GM12878 (cell line): Measurements from ENCODE around the gene PPP1R9B. TPM values are rescaled to one million over a fixed set of nuclear protein-coding genes. Genes with fewer than 3 reads are reported as not detected.

Experiments
- ATAC-seq: fragments of 200-7000 bp; cut with Tn5 transposase; 3 replicates; pipeline ENCODE4 v1.9.1; 2020; ENCODE audit warnings: mild to moderate bottlenecking, moderate library complexity
- BruUV-seq: library from RNA; stranded (reverse); fragments of 400-500 nt; replicated peaks from 2 replicates; lab custom pipeline; 2021; lab: Mats Ljungman, UMichigan
- CTCF ChIA-PET: fragments of 300-600 bp; sonication (Branson Sonifier 250); formaldehyde crosslinking; extraction: SDS; loops from one replicate; lab custom pipeline; 2021; ENCODE audit warnings: inconsistent platforms; lab: Yijun Ruan, JAX
- POLR2A ChIA-PET: fragments of 350-600 bp; formaldehyde crosslinking; extraction: SDS; loops from one replicate; lab custom pipeline; 2021; ENCODE audit warnings: inconsistent platforms; lab: Charles Lee
- RAD21 ChIA-PET: fragments of 300-600 bp; sonication (Branson Sonifier 250); formaldehyde crosslinking; loops from one replicate; lab custom pipeline; 2023; ENCODE audit warnings: antibody characterized with exemption; ENCODE audit not compliant: unreplicated experiment; lab: Charles Lee
- SMC1A ChIA-PET: fragments of 300-600 bp; sonication (Branson Sonifier 250); formaldehyde crosslinking; loops from one replicate; lab custom pipeline; 2023; ENCODE audit not compliant: unreplicated experiment, uncharacterized antibody; lab: Charles Lee
- DNase-seq: peaks from one replicate; pipeline ENCODE4 v3.0.0-alpha.2; 2011; ENCODE audit warnings: low read depth, low spot score
- FAIRE-seq: peaks from 3 replicates; lab custom pipeline; 2011; peaks lifted over from hg19 to GRCh38; lab: Jason Lieb, UNC
- H2AFZ ChIP-seq: 2 replicates; pipeline ENCODE4 v1.6.0; 2011; ENCODE audit warnings: low read depth, low read length, control low read depth; ENCODE audit not compliant: control insufficient read depth
- H3K27ac ChIP-seq: 2 replicates; pipeline ENCODE4 v1.5.1; 2011; ENCODE audit warnings: control low read depth; ENCODE audit not compliant: control insufficient read depth, insufficient read depth
- H3K27me3 ChIP-seq, 2 experiments: replicated peaks in 1 of 2; 2 replicates each; pipeline versions ENCODE4 v1.6.0 to v1.6.1; 2011; ENCODE audit warnings: low read length in 1 of 2; ENCODE audit not compliant: control insufficient read depth in 2 of 2, insufficient read depth in 2 of 2
- H3K36me3 ChIP-seq, 2 experiments: 2 replicates each; pipeline ENCODE4 v1.5.1; 2011; ENCODE audit warnings: low read length in 1 of 2; ENCODE audit not compliant: control insufficient read depth in 2 of 2, insufficient read depth in 2 of 2
- H3K4me1 ChIP-seq: 2 replicates; pipeline ENCODE4 v1.6.1; 2011; ENCODE audit warnings: mild to moderate bottlenecking, low read length, moderate library complexity, mixed read lengths; ENCODE audit not compliant: control insufficient read depth, insufficient read depth
- H3K4me2 ChIP-seq: 2 replicates; pipeline ENCODE4 v1.6.0; 2011; ENCODE audit warnings: control low read depth; ENCODE audit not compliant: control insufficient read depth, insufficient read depth
- H3K4me3 ChIP-seq: fragments of 200-600 bp; sonication (generic); 2 replicates; pipeline ENCODE4 v1.5.1; 2016
- H3K79me2 ChIP-seq: 2 replicates; pipeline ENCODE4 v1.6.0; 2011; ENCODE audit warnings: low read length; ENCODE audit not compliant: control insufficient read depth, insufficient read depth
- H3K9ac ChIP-seq: 2 replicates; pipeline ENCODE4 v1.8.0; 2011; ENCODE audit warnings: low read length, control low read depth, mixed read lengths; ENCODE audit not compliant: control insufficient read depth, insufficient read depth
- H3K9me3 ChIP-seq: replicated peaks from 3 replicates; pipeline ENCODE4 v1.5.1; 2011; ENCODE audit warnings: mild to moderate bottlenecking, low read length; ENCODE audit not compliant: control insufficient read depth, insufficient read depth
- H4K20me1 ChIP-seq: 2 replicates; pipeline ENCODE4 v1.6.0; 2011; ENCODE audit not compliant: control insufficient read depth, insufficient read depth
- ATF3 ChIP-seq: IDR thresholded peaks from 2 replicates; pipeline ENCODE4 v1.6.1; 2011; ENCODE audit warnings: low read depth, mild to moderate bottlenecking, low read length, moderate library complexity, borderline replicate concordance; ENCODE audit errors: extremely low read depth
- BRCA1 ChIP-seq: IDR thresholded peaks from 2 replicates; pipeline ENCODE4 v1.6.1; 2011; ENCODE audit warnings: low read depth, low read length, improper control_type of control experiment
- CBX5 ChIP-seq: sonication (generic); IDR thresholded peaks from 2 replicates; pipeline ENCODE4 v1.6.1; 2016; ENCODE audit warnings: low read depth, moderate library complexity, mild to moderate bottlenecking, inconsistent platforms
- CREB1 ChIP-seq: IDR thresholded peaks from 2 replicates; pipeline ENCODE4 v1.6.1; 2012; ENCODE audit warnings: low read depth, mild to moderate bottlenecking, inconsistent platforms
- EED ChIP-seq: sonication (generic); IDR thresholded peaks from 2 replicates; pipeline ENCODE4 v1.6.1; 2016; ENCODE audit warnings: antibody characterized with exemption, low read depth
- EGR1 ChIP-seq, 2 experiments: IDR thresholded peaks; 1 replicate in 1 of 2; 2 replicates in 1 of 2; pipeline ENCODE4 v1.6.1; 2011 to 2012; ENCODE audit warnings: low read depth in 2 of 2, low read length in 2 of 2, borderline replicate concordance in 1 of 2, mild to moderate bottlenecking in 1 of 2, moderate library complexity in 1 of 2
- EP300 ChIP-seq, 2 experiments: fragments of 150-350 bp in 1 of 2; IDR thresholded peaks; 2 replicates each; pipeline ENCODE4 v1.6.1; 2011 to 2012; ENCODE audit warnings: low read depth in 2 of 2, low read length in 2 of 2, borderline replicate concordance in 1 of 2, improper control_type of control experiment in 1 of 2, inconsistent platforms in 1 of 2; ENCODE audit not compliant: control insufficient read depth in 1 of 2
- ETV6 ChIP-seq, 2 experiments: fragments of 450-650 bp in 1 of 2; IDR thresholded peaks in 1 of 2; conservative IDR thresholded peaks in 1 of 2; 2 replicates each; pipeline ENCODE4 v1.6.1; 2014; ENCODE audit warnings: antibody characterized with exemption in 1 of 2, borderline replicate concordance in 1 of 2, low read depth in 1 of 2, mild to moderate bottlenecking in 1 of 2, moderate library complexity in 1 of 2
- JUNB ChIP-seq: IDR thresholded peaks from 2 replicates; pipeline ENCODE4 v1.6.1; 2016; ENCODE audit warnings: antibody characterized with exemption, mild to moderate bottlenecking
- MXI1 ChIP-seq: fragments of 150-350 bp; IDR thresholded peaks from 2 replicates; pipeline ENCODE4 v1.6.1; 2011; ENCODE audit warnings: low read depth, mild to moderate bottlenecking, inconsistent platforms, low read length, improper control_type of control experiment
- MYB ChIP-seq: fragments of 150-350 bp; IDR thresholded peaks from 2 replicates; pipeline ENCODE4 v1.6.1; 2014; ENCODE audit warnings: mild to moderate bottlenecking, low read depth, low read length, borderline replicate concordance
- NKRF ChIP-seq: fragments of 450-650 bp; conservative IDR thresholded peaks from 2 replicates; pipeline ENCODE4 v1.6.1; 2017; ENCODE audit warnings: mild to moderate bottlenecking, moderate library complexity
- NRF1 ChIP-seq: conservative IDR thresholded peaks from 2 replicates; pipeline ENCODE4 v1.6.1; 2011; ENCODE audit warnings: mild to moderate bottlenecking, low read depth, low read length, improper control_type of control experiment
- POLR2AphosphoS2 ChIP-seq: IDR thresholded peaks from 2 replicates; pipeline ENCODE4 v1.6.1; 2011; ENCODE audit warnings: low read depth, mild to moderate bottlenecking, low read length, improper control_type of control experiment, moderate library complexity
- RUNX3 ChIP-seq: IDR thresholded peaks from 2 replicates; pipeline ENCODE4 v1.6.1; 2012; ENCODE audit warnings: low read length, inconsistent platforms
- SMAD1 ChIP-seq: fragments of 450-650 bp; IDR thresholded peaks from 2 replicates; pipeline ENCODE4 v1.6.1; 2018; ENCODE audit warnings: mild to moderate bottlenecking, low read depth; ENCODE audit not compliant: partially characterized antibody
- ZNF384 ChIP-seq: IDR thresholded peaks from 2 replicates; pipeline ENCODE4 v1.6.1; 2012; ENCODE audit warnings: low read depth, mild to moderate bottlenecking, low read length, improper control_type of control experiment, borderline replicate concordance
- ZZZ3 ChIP-seq: IDR thresholded peaks from 2 replicates; pipeline ENCODE4 v1.6.1; 2011; ENCODE audit warnings: low read depth; ENCODE audit not compliant: control insufficient read depth, insufficient read length
- WGBS: methylation state at CpG from one replicate; pipeline ENCODE4 v1.1.6; 2016; ENCODE audit warnings: low lambda C conversion rate; ENCODE audit not compliant: insufficient replicate concordance, insufficient coverage; ENCODE audit errors: missing lambda C conversion rate; 5-methylcytosine and 5-hydroxymethylcytosine counted together
- in situ Hi-C: fragments of 300-500 bp; cut with MboI; formaldehyde crosslinking; loops from 9 replicates; pipeline ENCODE4 v1.14.3; 2018; ENCODE audit warnings: mixed read lengths
- intact Hi-C: fragments of 100-400 bp; cut with micrococcal nuclease; formaldehyde crosslinking; loops from one replicate; pipeline ENCODE4 v1.14.2; 2022; ENCODE audit not compliant: unreplicated experiment
- polyA plus RNA-seq, 11 experiments: library from polyadenylated mRNA; depleted of rRNA in 4 of 11; unstranded in 6 of 11; stranded (reverse) in 5 of 11; fragments of >200 nt; fragmentation: Nextera tagmentation in 4 of 11; fragmentation: Illumina TruSeq in 1 of 11; extraction: Ambion mirVana in 4 of 11; extraction: Trizol in 1 of 11; gene quantifications; 1 replicate in 1 of 11; 2 replicates in 10 of 11; pipeline versions ENCODE4 v1.2.1 to v1.2.3, GENCODE V29; 2011 to 2016; ENCODE audit warnings: inconsistent platforms in 2 of 11, missing spikeins in 2 of 11, low read depth in 1 of 11
- total RNA-seq, 4 experiments: library from RNA; depleted of rRNA in 3 of 4; stranded (reverse); fragments of >200 nt in 3 of 4; fragmentation: Illumina TruSeq in 1 of 4; extraction: Trizol in 1 of 4; gene quantifications; 2 replicates each; pipeline versions ENCODE4 v1.2.1 to v1.2.3, GENCODE V29; 2013 to 2021

The PPP1R9B gene
- total and polyA plus RNA-seq, 10 of the 15 experiments (the other 5 are each of a cell fraction or from before 2014, with no cell fraction given): 0.20 to 107 (median 37.5) TPM

GRCh38 chr17:50154604-50155003, 4.1 kb upstream of the PPP1R9B start (continued):
- TF ChIP-seq ETV6 (conservative IDR thresholded peaks at IDR 0.05 in 1 of 2, IDR thresholded peaks at IDR 0.05 in 1 of 2; ENCODE audit: borderline replicate concordance in 1 of 2, low read depth in 1 of 2) (no peak), BRCA1 (no peak), EGR1 (IDR thresholded peaks at IDR 0.05; ENCODE audit: borderline replicate concordance in 1 of 2, low read depth in 2 of 2, low read length in 2 of 2) (peak in 1 of 2 experiments; percentile 76; a peak in 2 of 3 replicates), MYB (no peak), SMAD1 (no peak), POLR2AphosphoS2 (no peak)

DNA sequence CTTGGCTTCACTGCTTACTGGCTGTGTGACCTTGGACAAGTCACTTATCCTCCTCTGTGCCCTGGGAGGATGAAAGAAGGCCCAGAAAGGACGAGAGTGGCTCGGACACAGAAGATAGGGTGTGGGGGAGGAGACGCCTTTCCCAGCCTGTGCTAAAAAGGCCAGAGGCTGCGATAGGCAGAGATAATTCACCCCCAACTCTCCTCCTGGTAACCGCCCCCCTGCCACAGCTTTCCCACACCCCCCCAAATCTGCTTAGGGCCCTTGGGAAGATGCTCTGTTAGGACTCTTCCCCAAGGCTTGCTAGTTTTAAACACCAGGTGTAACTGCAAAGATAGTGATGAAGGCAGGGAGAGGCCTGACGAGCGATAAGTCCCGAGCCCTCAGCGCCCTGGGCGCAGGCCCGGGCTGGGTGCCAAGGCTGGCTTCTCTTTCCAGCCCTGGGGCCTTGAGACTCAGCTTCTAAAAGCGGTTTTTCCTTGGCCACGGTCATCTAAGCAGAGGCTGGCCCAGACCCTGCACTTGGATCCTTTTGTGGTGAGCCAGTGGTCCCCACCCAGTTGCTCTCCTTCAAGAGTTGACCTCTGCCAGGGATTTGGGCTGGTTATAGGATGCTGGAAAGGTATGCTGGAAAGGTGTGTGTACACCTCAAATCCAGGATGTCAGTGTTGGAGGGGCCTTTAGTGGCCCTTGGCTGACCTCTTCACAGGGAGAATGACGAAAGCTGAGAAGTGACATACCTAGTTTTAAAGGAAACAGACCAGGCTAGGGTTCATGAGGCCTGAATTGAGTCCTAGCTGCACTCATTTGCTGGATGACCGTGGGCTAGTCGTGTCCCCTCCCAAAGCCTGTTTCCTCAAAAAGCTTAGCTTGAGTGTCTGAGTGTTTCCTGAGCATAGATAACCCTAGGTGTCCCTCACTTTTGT, 3.4 kb upstream of the PPP1R9B start:
- Histone ChIP-seq H3K9ac (no peak overlapping the region), H3K27me3 (no peaks in the 10 kb centered on the region), H3K4me3 (no peak overlapping the region), H3K27ac (peak overlapping the region; percentile 72), H2AFZ (no peak overlapping the region), H3K36me3 (no peaks in the 10 kb centered on the region), H3K4me1 (peaks cover 37% of the 10 kb centered on the region), H4K20me1 (no peaks in the 10 kb centered on the region), H3K9me3 (no peaks in the 10 kb centered on the region), H3K79me2 (peaks cover 28% of the 10 kb centered on the region), H3K4me2 (peak overlapping the region; percentile 91)
- ChIA-PET CTCF (interaction anchor here (0.5 to 2.2 kb wide), 10 partner anchors 8 to 67 kb away, joined by 3 to 10 read pairs (median 5); no protein-coding TSS in a partner anchor), RAD21 (interaction anchor here (0.9 to 3.5 kb wide), 5 partner anchors 12 to 46 kb away, joined by 3 to 12 read pairs (median 7); partner anchors contain the start of gene SGCA), POLR2A (interaction anchor here (1.1 to 1.5 kb wide), 2 partner anchors 10 to 15 kb away, joined by 4 to 6 read pairs; no protein-coding TSS in a partner anchor), SMC1A (interaction anchor here (0.6 to 1.9 kb wide), 7 partner anchors 10 to 144 kb away, joined by 3 to 7 read pairs (median 4); no protein-coding TSS in a partner anchor)
- 82% methylated on average over 16 of the region's 16 CpGs for WGBS
- in situ Hi-C loops (no loop called here), intact Hi-C loops (no loop called here)
- peak; percentile 7 for FAIRE-seq
- no peak for ATAC-seq
- no TSS peak for BruUV-seq
- DNase-seq: no peak
- TF ChIP-seq ZZZ3 (no peak), NRF1 (no peak), RUNX3 (no peak), CREB1 (no peak), CBX5 (no peak), MXI1 (no peak), ATF3 (no peak), JUNB (no peak), MYB (no peak), NKRF (no peak), ZNF384 (no peak), EP300 (IDR thresholded peaks at IDR 0.05; ENCODE audit: borderline replicate concordance in 1 of 2, control insufficient read depth in 1 of 2, low read depth in 2 of 2, low read length in 2 of 2) (no peak), EED (no peak)
